Large intestine (tissue), 3 donors: ENCODE measurements around the gene ATL2. TPM values are rescaled to one million over a fixed set of nuclear protein-coding genes. Genes with fewer than 3 reads are reported as not detected.
"Not testable (repeated sequence)": the region's sequence is repeated elsewhere in the genome, so short reads cannot be mapped to it uniquely, and the experiment has no call there.

ENCODE experiments used
- DNase-seq, 2 donors: peaks; one replicate each; pipeline versions ENCODE4 v3.0.0 to v3.0.0-alpha.2; 2013
- H3K27ac ChIP-seq: one replicate; pipeline ENCODE4 v1.5.1; 2013; ENCODE audit warnings: low read length
- H3K27me3 ChIP-seq: 2 replicates; pipeline ENCODE4 v1.6.1; 2013; ENCODE audit warnings: low read length; ENCODE audit not compliant: control insufficient read depth, insufficient read depth
- H3K36me3 ChIP-seq: 2 replicates; pipeline ENCODE4 v1.6.1; 2013; ENCODE audit warnings: low read length; ENCODE audit not compliant: control insufficient read depth, insufficient read depth
- H3K4me1 ChIP-seq: one replicate; pipeline ENCODE4 v1.6.1; 2013; ENCODE audit warnings: low read length; ENCODE audit not compliant: control insufficient read depth, insufficient read depth
- H3K4me3 ChIP-seq: one replicate; pipeline ENCODE4 v1.5.1; 2013; ENCODE audit warnings: low read length
- H3K9me3 ChIP-seq: one replicate; pipeline ENCODE4 v1.6.1; 2013; ENCODE audit warnings: mild to moderate bottlenecking, low read depth, low read length, moderate library complexity; ENCODE audit not compliant: control insufficient read depth
- WGBS: methylation state at CpG from one replicate; pipeline ENCODE4 v1.1.5; 2013; ENCODE audit warnings: low lambda C conversion rate; ENCODE audit not compliant: insufficient coverage; 5-methylcytosine and 5-hydroxymethylcytosine counted together
- polyA plus RNA-seq: library from polyadenylated mRNA; unstranded; fragments of 120-200 nt; gene quantifications from one replicate; pipeline ENCODE4 v1.2.1, GENCODE V29; 2013

Gene ATL2
- polyA plus RNA-seq, 1 donor: 103 TPM

DNA sequence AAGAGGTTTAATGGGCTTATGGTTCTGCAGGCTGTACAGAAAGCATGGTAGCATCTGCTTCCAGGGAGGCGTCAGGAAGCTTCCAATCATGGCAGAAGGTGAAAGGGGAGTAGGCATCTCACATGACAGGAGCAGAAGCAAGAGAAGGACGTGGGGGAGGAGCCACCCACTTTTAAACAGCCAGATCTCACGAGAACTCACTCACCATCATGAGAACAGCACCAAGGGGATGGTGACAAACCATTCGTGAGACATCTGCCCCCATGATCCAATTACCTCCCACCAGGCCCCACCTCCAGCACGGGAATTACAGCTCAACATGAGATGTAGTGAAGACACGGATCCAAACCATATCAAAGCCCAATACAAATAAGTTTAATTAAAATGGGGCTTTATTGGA is 113.8 kb downstream of the ATL2 start:
- Histone ChIP-seq H3K27ac (no peak overlapping the region), H3K4me1 (no peaks in the 10 kb centered on the region), H3K9me3 (no peaks in the 10 kb centered on the region), H3K4me3 (no peak overlapping the region), H3K27me3 (no peaks in the 10 kb centered on the region), H3K36me3 (no peaks in the 10 kb centered on the region)
- DNase-seq: no peak
- WGBS: no CpG with 5 or more reads among the region's 6 CpGs

DNA sequence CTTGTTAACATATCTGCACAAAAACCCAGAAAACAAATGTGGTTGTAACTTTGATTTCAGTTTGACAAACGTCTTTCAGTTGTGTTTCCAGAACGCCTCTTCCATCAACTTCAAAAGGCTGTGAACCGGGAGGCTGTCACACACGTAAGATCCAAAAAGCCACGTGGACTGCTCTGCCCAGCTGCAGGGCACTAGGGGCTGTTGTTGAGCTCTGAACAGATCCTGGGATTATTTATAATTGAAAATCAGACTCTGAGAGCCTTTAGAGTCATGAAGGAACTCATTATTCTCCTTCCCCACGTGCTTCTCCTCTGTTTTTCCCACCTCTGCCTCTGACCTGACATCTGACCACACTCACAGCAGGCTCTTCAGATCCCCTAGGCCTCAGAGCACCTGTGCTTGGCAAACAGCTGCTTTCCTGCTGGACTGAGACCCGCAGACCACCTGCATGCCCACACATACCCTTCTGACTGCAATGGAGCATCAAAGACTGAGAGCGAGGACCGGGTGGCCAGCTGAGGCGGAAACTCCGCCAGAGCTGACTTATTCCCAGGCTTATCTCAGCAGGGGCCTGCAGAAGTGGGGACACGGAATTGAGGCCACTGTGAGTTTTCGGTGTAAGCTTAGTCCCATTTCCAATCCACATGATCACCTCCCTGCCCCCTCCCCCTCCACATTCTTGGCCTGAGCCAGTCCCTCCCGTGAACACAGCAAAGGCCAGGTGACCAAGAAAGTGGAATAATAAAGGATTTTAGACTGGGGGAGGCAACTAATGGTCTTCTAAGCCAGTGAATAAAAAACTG is 114.8 kb downstream of the ATL2 start:
- Histone ChIP-seq H3K9me3 (no peaks in the 10 kb centered on the region), H3K4me3 (no peak overlapping the region), H3K4me1 (no peaks in the 10 kb centered on the region), H3K27me3 (no peaks in the 10 kb centered on the region), H3K27ac (no peak overlapping the region), H3K36me3 (no peaks in the 10 kb centered on the region)
- no peak for DNase-seq
- no CpG with 5 or more reads among the region's 14 CpGs for WGBS

DNA sequence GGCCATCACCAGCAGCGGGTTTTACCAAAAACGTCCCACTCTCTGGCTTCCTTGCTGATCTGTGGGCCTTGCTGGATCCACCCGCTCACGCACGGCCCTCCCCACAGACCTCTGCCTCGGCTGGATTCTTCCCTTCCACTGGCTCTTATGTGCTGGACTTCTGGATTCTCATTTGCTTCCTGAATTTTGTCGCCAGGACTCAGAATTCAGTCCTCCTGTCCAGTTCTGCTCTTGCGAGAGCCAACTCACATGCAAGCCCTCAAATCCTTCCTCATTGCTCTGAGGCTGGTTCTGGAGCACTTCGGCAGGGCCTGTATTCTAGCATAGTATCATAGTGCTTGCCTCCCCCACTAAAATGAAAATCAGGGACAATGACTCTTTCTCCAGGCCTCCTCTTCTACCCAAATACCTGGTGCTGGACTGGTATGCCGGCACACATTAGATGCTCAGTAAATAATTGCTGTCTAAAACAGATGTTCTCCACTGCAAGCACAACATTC is 115.5 kb downstream of the ATL2 start:
- Histone ChIP-seq H3K36me3 (no peaks in the 10 kb centered on the region), H3K9me3 (no peaks in the 10 kb centered on the region), H3K4me3 (no peak overlapping the region), H3K27ac (no peak overlapping the region), H3K27me3 (no peaks in the 10 kb centered on the region), H3K4me1 (no peaks in the 10 kb centered on the region)
- DNase-seq: no peak
- no CpG with 5 or more reads among the region's 10 CpGs for WGBS

DNA sequence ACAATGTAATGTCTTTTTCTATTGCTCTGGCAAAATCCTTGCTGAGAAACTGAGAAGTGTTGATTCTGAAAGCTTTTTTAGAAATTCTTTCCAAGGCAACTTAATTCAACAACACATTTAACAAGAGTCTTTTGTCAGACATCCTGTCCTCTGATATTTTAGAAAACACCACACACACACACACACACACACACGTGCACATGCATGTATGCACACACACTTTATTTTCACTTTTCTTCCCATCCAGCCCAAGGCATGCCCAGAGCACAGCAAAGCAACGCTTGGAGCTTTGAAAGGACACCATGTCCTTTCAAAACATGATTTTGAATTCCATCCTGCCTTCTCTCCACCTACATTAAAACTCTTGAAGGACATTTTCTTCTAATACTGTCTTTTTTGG is 116.1 kb downstream of the ATL2 start:
- no peaks in the 10 kb centered on the region for H3K36me3 ChIP-seq
- H3K4me3 ChIP-seq: no peak overlapping the region
- no peak for DNase-seq
- H3K27ac ChIP-seq: no peak overlapping the region
- H3K9me3 ChIP-seq: no peaks in the 10 kb centered on the region
- H3K27me3 ChIP-seq: no peaks in the 10 kb centered on the region
- no peaks in the 10 kb centered on the region for H3K4me1 ChIP-seq
- WGBS: 100% methylated on average over 1 of the region's 2 CpGs

DNA sequence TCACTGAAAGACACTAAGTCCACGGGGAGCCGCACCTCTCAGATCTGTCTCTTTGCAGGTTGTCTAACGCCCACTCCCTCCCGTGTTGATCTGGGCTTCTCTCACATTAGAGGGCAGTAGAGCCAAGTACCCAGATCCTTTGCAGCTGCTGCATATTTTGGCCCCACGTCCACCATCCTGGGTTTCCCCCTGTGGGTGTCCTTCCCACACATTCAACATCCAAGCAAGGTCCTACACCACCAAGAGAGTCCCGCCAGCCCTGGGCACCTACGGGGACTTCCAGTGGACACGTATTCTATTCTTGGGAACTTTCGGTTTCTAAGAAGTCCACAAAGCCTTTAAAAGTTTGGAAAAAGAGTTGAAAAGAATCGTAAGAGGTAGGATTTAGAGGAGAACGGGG is 116.6 kb downstream of the ATL2 start:
- H3K36me3 ChIP-seq: no peaks in the 10 kb centered on the region
- H3K9me3 ChIP-seq: no peaks in the 10 kb centered on the region
- no peaks in the 10 kb centered on the region for H3K4me1 ChIP-seq
- no peaks in the 10 kb centered on the region for H3K27me3 ChIP-seq
- H3K27ac ChIP-seq: no peak overlapping the region
- WGBS: 100% methylated on average over 1 of the region's 11 CpGs
- H3K4me3 ChIP-seq: no peak overlapping the region
- no peak for DNase-seq

DNA sequence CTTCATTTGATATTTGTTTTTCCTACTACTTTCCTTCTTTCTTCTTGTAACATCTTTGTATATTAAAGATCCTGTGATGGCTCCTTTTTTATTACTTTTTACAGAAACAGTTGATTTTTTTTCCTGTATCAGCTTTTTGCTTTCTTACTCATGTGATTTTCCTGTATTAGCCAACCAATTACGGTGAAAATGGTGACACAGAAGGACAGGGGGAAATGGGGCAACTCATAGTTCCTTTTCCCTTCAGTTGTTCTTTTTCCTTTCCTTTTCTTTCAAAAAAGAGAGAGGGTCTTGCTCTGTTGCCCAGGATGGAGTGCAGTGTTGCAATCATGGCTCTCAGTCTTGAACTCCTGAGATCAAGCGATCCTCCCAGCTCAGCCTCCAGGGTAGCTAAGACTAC is 117.8 kb downstream of the ATL2 start:
- Histone ChIP-seq H3K27me3 (no peaks in the 10 kb centered on the region), H3K36me3 (no peaks in the 10 kb centered on the region), H3K4me3 (no peak overlapping the region), H3K27ac (no peak overlapping the region), H3K9me3 (no peaks in the 10 kb centered on the region), H3K4me1 (no peaks in the 10 kb centered on the region)
- no peak for DNase-seq
- 100% methylated on average over 1 of the region's 2 CpGs for WGBS

DNA sequence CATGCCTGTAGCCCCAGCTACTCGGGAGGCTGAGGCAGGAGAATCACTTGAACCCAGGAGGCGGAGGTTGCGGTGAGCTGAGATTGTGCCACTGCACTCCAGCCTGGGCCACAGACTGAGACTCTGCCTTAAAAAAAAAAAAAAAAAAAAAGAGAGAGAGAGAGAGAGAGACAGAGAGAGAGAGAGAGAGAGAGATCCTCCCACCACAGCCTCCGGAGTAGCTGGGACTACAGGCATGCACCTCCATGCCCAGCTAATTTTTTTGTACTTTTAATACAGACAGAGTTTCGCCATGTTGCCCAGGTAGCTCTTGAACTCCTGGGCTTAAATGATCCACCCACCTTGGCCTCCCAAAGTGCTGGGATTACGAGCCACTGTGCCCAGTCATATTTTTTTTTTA is 119.4 kb downstream of the ATL2 start:
- not testable (repeated sequence) for DNase-seq, H3K27ac ChIP-seq, H3K9me3 ChIP-seq, H3K4me3 ChIP-seq, H3K4me1 ChIP-seq, H3K27me3 ChIP-seq, H3K36me3 ChIP-seq
- WGBS: 100% methylated on average over 1 of the region's 6 CpGs

DNA sequence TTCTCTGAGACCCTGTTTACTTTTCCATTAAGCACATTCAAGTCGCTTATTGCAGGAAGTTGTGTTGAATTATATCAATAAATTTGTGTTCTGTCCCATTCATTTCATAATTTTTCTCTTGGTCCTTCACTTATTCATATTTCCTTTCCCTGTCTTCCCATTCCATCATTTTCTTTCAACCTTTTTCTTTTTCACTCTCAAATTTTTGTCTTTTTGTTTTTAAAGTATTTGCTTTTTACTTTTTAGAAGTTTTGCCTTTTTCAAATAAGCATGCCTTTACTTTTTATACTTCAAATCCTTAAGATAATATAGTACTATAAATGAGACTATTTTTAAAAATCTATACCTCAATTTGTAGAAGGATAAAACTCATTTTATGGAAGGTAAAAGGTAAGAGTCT is 120.5 kb downstream of the ATL2 start:
- DNase-seq: no peak
- Histone ChIP-seq H3K4me3 (no peak overlapping the region), H3K36me3 (no peaks in the 10 kb centered on the region)

DNA sequence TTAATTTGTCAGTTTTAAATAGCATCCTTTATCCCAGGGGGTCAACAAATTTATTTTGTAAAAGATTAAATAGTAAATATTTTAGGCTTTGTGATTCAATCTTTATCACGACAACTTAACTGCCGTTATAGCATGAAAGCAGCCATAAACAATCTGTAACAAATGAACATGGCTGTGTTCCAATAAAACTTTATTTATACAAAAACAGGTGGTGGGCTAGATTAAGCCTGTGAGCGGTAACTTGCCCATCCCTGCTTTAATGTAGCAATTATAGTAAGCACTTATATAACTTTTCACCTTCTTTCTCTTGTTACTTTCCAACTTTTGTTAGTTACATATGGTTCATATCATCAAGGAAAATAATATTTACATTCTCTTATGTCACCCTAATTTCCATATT is 121.9 kb downstream of the ATL2 start:
- DNase-seq: no peak
- Histone ChIP-seq H3K36me3 (no peaks in the 10 kb centered on the region), H3K4me1 (no peaks in the 10 kb centered on the region), H3K9me3 (no peaks in the 10 kb centered on the region), H3K4me3 (no peak overlapping the region), H3K27ac (no peak overlapping the region), H3K27me3 (no peaks in the 10 kb centered on the region)
- no CpG with 5 or more reads among the region's 3 CpGs for WGBS

More for the DNA sequence above, 120.5 kb downstream of the ATL2 start:
- Histone ChIP-seq H3K4me1 (no peaks in the 10 kb centered on the region), H3K27ac (no peak overlapping the region), H3K9me3 (no peaks in the 10 kb centered on the region), H3K27me3 (no peaks in the 10 kb centered on the region)
- WGBS: 80% methylated on average over 1 of the region's 1 CpG

DNA sequence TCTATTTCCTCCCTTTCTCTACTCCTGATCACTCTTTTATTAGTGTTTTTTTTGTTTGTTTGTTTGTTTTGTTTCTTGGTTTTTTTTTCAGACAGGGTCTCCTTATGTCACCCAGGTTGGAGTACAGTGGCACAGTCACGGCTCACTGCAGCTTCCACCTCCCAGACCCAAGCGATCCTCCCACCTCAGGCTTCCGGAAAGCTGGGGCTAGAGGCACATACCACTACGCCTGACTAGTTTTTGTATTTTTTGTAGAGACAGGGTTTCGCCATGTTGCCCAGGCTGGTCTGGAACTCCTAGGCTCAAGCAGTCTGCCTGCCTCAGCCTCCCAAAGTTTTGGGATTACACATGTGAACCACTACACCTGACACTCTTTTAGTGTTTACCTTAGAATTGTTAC is 122.3 kb downstream of the ATL2 start:
- no peak for DNase-seq
- WGBS: 100% methylated on average over 1 of the region's 5 CpGs
- no peak overlapping the region for H3K27ac ChIP-seq

DNA sequence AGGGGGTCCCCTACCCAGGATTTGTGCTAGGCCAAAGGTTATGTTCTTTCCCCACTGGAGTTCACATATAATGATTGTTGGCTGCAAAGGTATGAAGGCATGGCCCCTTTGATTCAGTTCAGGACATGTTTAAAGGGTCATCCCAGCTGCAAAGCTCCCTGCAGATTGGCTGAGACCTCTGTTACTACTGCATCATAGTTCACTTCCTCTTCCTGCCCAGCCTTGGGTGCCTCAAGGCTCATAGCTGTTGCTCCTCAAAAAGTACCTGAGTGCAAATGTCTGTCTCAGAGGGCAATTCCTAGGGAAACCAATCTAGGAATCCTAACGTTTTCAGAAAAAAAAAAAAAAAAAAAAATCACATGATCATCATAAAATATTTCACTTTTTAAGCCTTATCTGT is 125.1 kb downstream of the ATL2 start:
- no peak for DNase-seq
- WGBS: no CpG with 5 or more reads among the region's 1 CpG
- H3K9me3 ChIP-seq: no peaks in the 10 kb centered on the region
- no peaks in the 10 kb centered on the region for H3K27me3 ChIP-seq
- no peaks in the 10 kb centered on the region for H3K4me1 ChIP-seq
- no peak overlapping the region for H3K4me3 ChIP-seq
- no peaks in the 10 kb centered on the region for H3K36me3 ChIP-seq
- H3K27ac ChIP-seq: no peak overlapping the region

More for the DNA sequence above, 122.3 kb downstream of the ATL2 start:
- no peaks in the 10 kb centered on the region for H3K4me1 ChIP-seq
- no peaks in the 10 kb centered on the region for H3K27me3 ChIP-seq
- H3K36me3 ChIP-seq: no peaks in the 10 kb centered on the region
- H3K9me3 ChIP-seq: no peaks in the 10 kb centered on the region
- H3K4me3 ChIP-seq: no peak overlapping the region
